WTC11 (cell line): Measurements from ENCODE around the gene MUC3A. TPM values are rescaled to one million over a fixed set of nuclear protein-coding genes. Genes with fewer than 3 reads are reported as not detected.

Source experiments
- ATAC-seq: fragments of 200-7000 bp; cut with Tn5 transposase; 2 replicates; pipeline ENCODE4 v1.10.0; 2021; ENCODE audit warnings: mild to moderate bottlenecking, moderate library complexity
- CTCF ChIA-PET: fragments of 300-600 bp; sonication (Branson Sonifier 250); formaldehyde crosslinking; loops from one replicate; lab custom pipeline; 2021; ENCODE audit warnings: antibody characterized with exemption; lab: Charles Lee
- POLR2A ChIA-PET: fragments of 350-600 bp; sonication (Branson Sonifier 250); formaldehyde crosslinking; loops from one replicate; lab custom pipeline; 2021; ENCODE audit warnings: antibody characterized with exemption; lab: Charles Lee
- DNase-seq: peaks from one replicate; pipeline ENCODE4 v3.0.0; 2021; ENCODE audit warnings: low spot score
- H3K27ac Mint-ChIP-seq: 2 replicates; pipeline ENCODE4 v1.8.0; 2021; ENCODE audit warnings: mixed read lengths
- H3K27me3 Mint-ChIP-seq: 2 replicates; pipeline ENCODE4 v1.8.0; 2021; ENCODE audit warnings: low read depth, mild to moderate bottlenecking, moderate library complexity, mixed read lengths
- H3K36me3 Mint-ChIP-seq: 2 replicates; pipeline ENCODE4 v1.8.0; 2021; ENCODE audit warnings: mixed read lengths
- H3K4me1 Mint-ChIP-seq: 2 replicates; pipeline ENCODE4 v1.8.0; 2022; ENCODE audit warnings: mixed read lengths
- H3K4me3 Mint-ChIP-seq: 2 replicates; pipeline ENCODE4 v1.8.0; 2021; ENCODE audit warnings: mild to moderate bottlenecking, moderate library complexity, mixed read lengths
- H3K9me3 Mint-ChIP-seq: 2 replicates; pipeline ENCODE4 v1.8.0; 2021; ENCODE audit warnings: mixed read lengths
- ATF6 ChIP-seq: sonication (generic); formaldehyde crosslinking; IDR thresholded peaks from 2 replicates; pipeline ENCODE4 v1.8.1; 2023; ENCODE audit warnings: mild to moderate bottlenecking, missing genetic modification reagents
- CREM ChIP-seq: sonication (generic); formaldehyde crosslinking; IDR thresholded peaks from 2 replicates; pipeline ENCODE4 v1.8.1; 2022; ENCODE audit warnings: mild to moderate bottlenecking, missing genetic modification reagents, moderate library complexity
- ETV6 ChIP-seq: sonication (generic); formaldehyde crosslinking; IDR thresholded peaks from 2 replicates; pipeline ENCODE4 v1.8.1; 2022; ENCODE audit warnings: mild to moderate bottlenecking, missing genetic modification reagents
- FOXJ3 ChIP-seq: sonication (generic); formaldehyde crosslinking; IDR thresholded peaks from 2 replicates; pipeline ENCODE4 v1.9.0; 2021; ENCODE audit warnings: missing genetic modification reagents, mild to moderate bottlenecking, borderline replicate concordance
- FOXK1 ChIP-seq: sonication (generic); formaldehyde crosslinking; IDR thresholded peaks from 2 replicates; pipeline ENCODE4 v1.8.0; 2022; ENCODE audit warnings: mild to moderate bottlenecking, moderate library complexity, missing genetic modification reagents
- GTF2I ChIP-seq: fragments of 250-450 bp; sonication (Bioruptor Pico); conservative IDR thresholded peaks from 2 replicates; pipeline ENCODE4 v1.4.0; 2021; ENCODE audit warnings: mild to moderate bottlenecking
- HMGA2 ChIP-seq: fragments of 250-450 bp; sonication (Bioruptor Pico); IDR thresholded peaks from 2 replicates; pipeline ENCODE4 v1.4.0; 2021; ENCODE audit warnings: mild to moderate bottlenecking, moderate library complexity
- JAZF1 ChIP-seq: fragments of 250-450 bp; sonication (Bioruptor Pico); IDR thresholded peaks from 2 replicates; pipeline ENCODE4 v1.9.0; 2021; ENCODE audit warnings: moderate library complexity, mild to moderate bottlenecking, inconsistent platforms
- KAT7 ChIP-seq: sonication (generic); formaldehyde crosslinking; IDR thresholded peaks from 2 replicates; pipeline ENCODE4 v1.8.1; 2023; ENCODE audit warnings: missing genetic modification reagents, mild to moderate bottlenecking, borderline replicate concordance
- NR3C1 ChIP-seq: sonication (generic); formaldehyde crosslinking; conservative IDR thresholded peaks from 2 replicates; pipeline ENCODE4 v1.8.1; 2023; ENCODE audit warnings: low read depth, mild to moderate bottlenecking, missing genetic modification reagents
- SOX15 ChIP-seq: fragments of 250-450 bp; sonication (Bioruptor Pico); IDR thresholded peaks from 2 replicates; pipeline ENCODE4 v1.9.0; 2021; ENCODE audit warnings: mild to moderate bottlenecking
- TCF7 ChIP-seq: sonication (generic); formaldehyde crosslinking; IDR thresholded peaks from 2 replicates; pipeline ENCODE4 v1.8.0; 2022; ENCODE audit warnings: mild to moderate bottlenecking, low read depth, missing genetic modification reagents, moderate library complexity
- TEAD4 ChIP-seq: sonication (generic); formaldehyde crosslinking; IDR thresholded peaks from 2 replicates; pipeline ENCODE4 v1.8.0; 2022; ENCODE audit warnings: mild to moderate bottlenecking, missing genetic modification reagents
- ZNF232 ChIP-seq: sonication (generic); formaldehyde crosslinking; IDR thresholded peaks from 2 replicates; pipeline ENCODE4 v1.8.0; 2022; ENCODE audit warnings: mild to moderate bottlenecking, missing genetic modification reagents
- ZNF396 ChIP-seq: fragments of 250-450 bp; sonication (Bioruptor Pico); IDR thresholded peaks from 2 replicates; pipeline ENCODE4 v1.8.0; 2021; ENCODE audit warnings: mild to moderate bottlenecking, moderate library complexity, borderline replicate concordance
- total RNA-seq: library from RNA; stranded (reverse); gene quantifications from 3 replicates; pipeline ENCODE4 v1.2.3, GENCODE V29; 2021
- TF ChIP-seq, protein P1 (sequence below): sonication (generic); formaldehyde crosslinking; IDR thresholded peaks from 2 replicates; pipeline ENCODE4 v1.8.1; 2023; ENCODE audit warnings: mild to moderate bottlenecking, missing genetic modification reagents, moderate library complexity
- TF ChIP-seq, protein P2 (sequence below): fragments of 250-450 bp; sonication (Bioruptor Pico); IDR thresholded peaks from 2 replicates; pipeline ENCODE4 v1.9.0; 2021; ENCODE audit warnings: mild to moderate bottlenecking
- TF ChIP-seq, protein P3 (sequence below): sonication (generic); formaldehyde crosslinking; IDR thresholded peaks from 2 replicates; pipeline ENCODE4 v1.8.1; 2022; ENCODE audit warnings: missing genetic modification reagents, borderline replicate concordance
- TF ChIP-seq, protein P4 (sequence below): sonication (generic); formaldehyde crosslinking; conservative IDR thresholded peaks from 2 replicates; pipeline ENCODE4 v1.8.1; 2023; ENCODE audit warnings: mild to moderate bottlenecking, low read depth, missing genetic modification reagents, moderate library complexity
- TF ChIP-seq, protein P5 (sequence below): sonication (generic); formaldehyde crosslinking; IDR thresholded peaks from 2 replicates; pipeline ENCODE4 v1.8.1; 2022; ENCODE audit warnings: mild to moderate bottlenecking, moderate library complexity, missing genetic modification reagents

The MUC3A gene
- total RNA-seq, 1 experiment from 2014 or later, result 50.6 TPM

DNA sequence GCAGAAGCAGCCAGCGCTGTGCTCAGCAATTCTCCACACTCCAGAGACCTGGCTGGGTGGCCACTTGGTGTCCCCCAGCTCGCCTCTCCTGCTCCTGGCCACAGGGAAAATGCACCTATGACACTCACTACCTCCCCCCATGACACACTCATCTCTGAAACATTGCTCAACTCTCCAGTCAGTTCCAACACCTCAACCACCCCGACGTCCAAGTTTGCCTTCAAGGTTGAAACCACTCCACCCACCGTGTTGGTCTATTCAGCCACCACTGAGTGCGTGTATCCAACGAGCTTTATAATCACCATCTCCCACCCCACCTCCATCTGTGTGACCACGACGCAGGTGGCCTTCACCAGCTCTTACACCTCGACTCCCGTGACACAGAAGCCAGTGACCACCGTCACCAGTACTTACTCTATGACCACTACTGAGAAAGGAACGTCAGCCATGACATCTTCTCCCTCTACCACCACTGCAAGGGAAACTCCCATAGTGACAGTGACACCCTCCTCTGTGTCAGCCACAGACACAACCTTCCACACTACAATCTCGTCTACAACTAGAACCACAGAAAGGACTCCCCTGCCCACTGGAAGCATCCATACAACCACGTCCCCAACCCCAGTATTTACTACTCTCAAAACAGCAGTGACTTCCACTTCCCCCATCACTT lies 2.7 kb downstream of the MUC3A start:
- TF ChIP-seq JAZF1 (no peak), FOXK1 (CRISPR knock-in tag) (no peak), SOX15 (no peak), ZNF232 (no peak), FOXJ3 (CRISPR knock-in tag) (no peak), ZNF396 (no peak), GTF2I (no peak), TEAD4 (CRISPR knock-in tag) (no peak), TCF7 (CRISPR knock-in tag) (no peak), CREM (CRISPR knock-in tag) (no peak), ATF6 (CRISPR knock-in tag) (no peak), NR3C1 (no peak), HMGA2 (CRISPR knock-in tag) (no peak), KAT7 (CRISPR knock-in tag) (no peak), ETV6 (CRISPR knock-in tag) (no peak)
- TF ChIP-seq, protein P1, sequence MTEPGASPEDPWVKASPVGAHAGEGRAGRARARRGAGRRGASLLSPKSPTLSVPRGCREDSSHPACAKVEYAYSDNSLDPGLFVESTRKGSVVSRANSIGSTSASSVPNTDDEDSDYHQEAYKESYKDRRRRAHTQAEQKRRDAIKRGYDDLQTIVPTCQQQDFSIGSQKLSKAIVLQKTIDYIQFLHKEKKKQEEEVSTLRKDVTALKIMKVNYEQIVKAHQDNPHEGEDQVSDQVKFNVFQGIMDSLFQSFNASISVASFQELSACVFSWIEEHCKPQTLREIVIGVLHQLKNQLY (CRISPR knock-in tag), result no peak
- TF ChIP-seq, protein P2, sequence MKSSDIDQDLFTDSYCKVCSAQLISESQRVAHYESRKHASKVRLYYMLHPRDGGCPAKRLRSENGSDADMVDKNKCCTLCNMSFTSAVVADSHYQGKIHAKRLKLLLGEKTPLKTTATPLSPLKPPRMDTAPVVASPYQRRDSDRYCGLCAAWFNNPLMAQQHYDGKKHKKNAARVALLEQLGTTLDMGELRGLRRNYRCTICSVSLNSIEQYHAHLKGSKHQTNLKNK, result no peak
- TF ChIP-seq, protein P3, sequence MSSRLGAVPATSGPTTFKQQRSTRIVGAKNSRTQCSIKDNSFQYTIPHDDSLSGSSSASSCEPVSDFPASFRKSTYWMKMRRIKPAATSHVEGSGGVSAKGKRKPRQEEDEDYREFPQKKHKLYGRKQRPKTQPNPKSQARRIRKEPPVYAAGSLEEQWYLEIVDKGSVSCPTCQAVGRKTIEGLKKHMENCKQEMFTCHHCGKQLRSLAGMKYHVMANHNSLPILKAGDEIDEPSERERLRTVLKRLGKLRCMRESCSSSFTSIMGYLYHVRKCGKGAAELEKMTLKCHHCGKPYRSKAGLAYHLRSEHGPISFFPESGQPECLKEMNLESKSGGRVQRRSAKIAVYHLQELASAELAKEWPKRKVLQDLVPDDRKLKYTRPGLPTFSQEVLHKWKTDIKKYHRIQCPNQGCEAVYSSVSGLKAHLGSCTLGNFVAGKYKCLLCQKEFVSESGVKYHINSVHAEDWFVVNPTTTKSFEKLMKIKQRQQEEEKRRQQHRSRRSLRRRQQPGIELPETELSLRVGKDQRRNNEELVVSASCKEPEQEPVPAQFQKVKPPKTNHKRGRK (CRISPR knock-in tag), result no peak
- TF ChIP-seq, protein P4, sequence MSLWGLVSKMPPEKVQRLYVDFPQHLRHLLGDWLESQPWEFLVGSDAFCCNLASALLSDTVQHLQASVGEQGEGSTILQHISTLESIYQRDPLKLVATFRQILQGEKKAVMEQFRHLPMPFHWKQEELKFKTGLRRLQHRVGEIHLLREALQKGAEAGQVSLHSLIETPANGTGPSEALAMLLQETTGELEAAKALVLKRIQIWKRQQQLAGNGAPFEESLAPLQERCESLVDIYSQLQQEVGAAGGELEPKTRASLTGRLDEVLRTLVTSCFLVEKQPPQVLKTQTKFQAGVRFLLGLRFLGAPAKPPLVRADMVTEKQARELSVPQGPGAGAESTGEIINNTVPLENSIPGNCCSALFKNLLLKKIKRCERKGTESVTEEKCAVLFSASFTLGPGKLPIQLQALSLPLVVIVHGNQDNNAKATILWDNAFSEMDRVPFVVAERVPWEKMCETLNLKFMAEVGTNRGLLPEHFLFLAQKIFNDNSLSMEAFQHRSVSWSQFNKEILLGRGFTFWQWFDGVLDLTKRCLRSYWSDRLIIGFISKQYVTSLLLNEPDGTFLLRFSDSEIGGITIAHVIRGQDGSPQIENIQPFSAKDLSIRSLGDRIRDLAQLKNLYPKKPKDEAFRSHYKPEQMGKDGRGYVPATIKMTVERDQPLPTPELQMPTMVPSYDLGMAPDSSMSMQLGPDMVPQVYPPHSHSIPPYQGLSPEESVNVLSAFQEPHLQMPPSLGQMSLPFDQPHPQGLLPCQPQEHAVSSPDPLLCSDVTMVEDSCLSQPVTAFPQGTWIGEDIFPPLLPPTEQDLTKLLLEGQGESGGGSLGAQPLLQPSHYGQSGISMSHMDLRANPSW (CRISPR knock-in tag), result no peak
- TF ChIP-seq, protein P5, sequence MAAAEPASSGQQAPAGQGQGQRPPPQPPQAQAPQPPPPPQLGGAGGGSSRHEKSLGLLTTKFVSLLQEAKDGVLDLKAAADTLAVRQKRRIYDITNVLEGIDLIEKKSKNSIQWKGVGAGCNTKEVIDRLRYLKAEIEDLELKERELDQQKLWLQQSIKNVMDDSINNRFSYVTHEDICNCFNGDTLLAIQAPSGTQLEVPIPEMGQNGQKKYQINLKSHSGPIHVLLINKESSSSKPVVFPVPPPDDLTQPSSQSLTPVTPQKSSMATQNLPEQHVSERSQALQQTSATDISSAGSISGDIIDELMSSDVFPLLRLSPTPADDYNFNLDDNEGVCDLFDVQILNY (CRISPR knock-in tag), result no peak
- TF ChIP-seq, all 79 proteins: peak for 0
- H3K36me3 Mint-ChIP-seq, result no peaks in the 10 kb centered on the region
- no peaks in the 10 kb centered on the region for H3K9me3 Mint-ChIP-seq
- H3K4me1 Mint-ChIP-seq, result peaks cover 18% of the 10 kb centered on the region
- ChIA-PET CTCF (interaction anchor here (1.1 to 3.6 kb wide), 14 partner anchors 10 to 246 kb away, joined by 3 to 30 read pairs (median 6); partner anchors contain the start of genes ACHE, MUC17, POP7 and UFSP1), POLR2A (interaction anchor here (2.3 kb wide), 1 partner anchor 14 kb away, joined by 12 read pairs; no protein-coding TSS in a partner anchor)
- H3K27me3 Mint-ChIP-seq, result no peaks in the 10 kb centered on the region
- no peak overlapping the region for H3K27ac Mint-ChIP-seq
- ATAC-seq (peak; percentile 1; the same call in 1 of the 2 replicates), DNase-seq (no peak)
- H3K4me3 Mint-ChIP-seq, result no peak overlapping the region
